ENCODE data around the gene MRPL20.
"Not testable (repeated sequence)": the region's sequence is repeated elsewhere in the genome, so short reads cannot be mapped to it uniquely, and the experiment has no call there.

The MRPL20 gene

GRCh38 chr1:1425753-1426495, 18.8 kb upstream of the MRPL20 start:
- FAIRE-seq, result no peak

- no peak for FAIRE-seq
Observed at GRCh38 chr1:1425426-1425752, 18.3 kb upstream of the MRPL20 start.

- FAIRE-seq, result no peak
Observed at GRCh38 chr1:1424707-1425106, 17.6 kb upstream of the MRPL20 start.

- FAIRE-seq, result no peak
Observed at GRCh38 chr1:1423245-1423597, 16.1 kb upstream of the MRPL20 start.

- no peak for FAIRE-seq
Observed at GRCh38 chr1:1422465-1423244, 15.6 kb upstream of the MRPL20 start.

GRCh38 chr1:1421907-1422464, 14.9 kb upstream of the MRPL20 start:
- FAIRE-seq, result no peak

- FAIRE-seq, result no peak
Observed at GRCh38 chr1:1421147-1421906, 14.2 kb upstream of the MRPL20 start, which contains the start of gene ANKRD65. ANKRD65 (minus strand) TSS chr1:1421276; CDS start chr1:1421005, 271 bp downstream.

- no peak for FAIRE-seq
Observed at GRCh38 chr1:1420654-1421141, 13.6 kb upstream of the MRPL20 start.

- no peak for FAIRE-seq
Observed at GRCh38 chr1:1419813-1420653, 12.9 kb upstream of the MRPL20 start.

GRCh38 chr1:1419363-1419812, 12.3 kb upstream of the MRPL20 start:
- no peak for FAIRE-seq

- FAIRE-seq, result no peak
Observed at GRCh38 chr1:1418464-1419362, 11.6 kb upstream of the MRPL20 start.

- not testable (repeated sequence) for FAIRE-seq
Observed at GRCh38 chr1:1417825-1418463, 10.9 kb upstream of the MRPL20 start.

- not testable (repeated sequence) for FAIRE-seq
Observed at GRCh38 chr1:1417396-1417795, 10.3 kb upstream of the MRPL20 start.

GRCh38 chr1:1415751-1416150, 8.7 kb upstream of the MRPL20 start:
- no peak for FAIRE-seq

GRCh38 chr1:1412311-1412902, 5.3 kb upstream of the MRPL20 start:
- FAIRE-seq, result not testable (repeated sequence)

GRCh38 chr1:1411626-1412025, 4.5 kb upstream of the MRPL20 start:
- FAIRE-seq, result no peak

- FAIRE-seq, result not testable (repeated sequence)
Observed at GRCh38 chr1:1410238-1410637, 3.1 kb upstream of the MRPL20 start.

- no peak for FAIRE-seq
Observed at GRCh38 chr1:1407636-1408318, 684 bp upstream of the MRPL20 start.

GRCh38 chr1:1406101-1406820, 832 bp downstream of the MRPL20 start:
- no peak for FAIRE-seq

Measured in TTC549 (cell line).